ENCODE results near the gene SMIM33. TPM values are rescaled to one million over a fixed set of nuclear protein-coding genes. Genes with fewer than 3 reads are reported as not detected.

Gene SMIM33
- not detected in 2 replicates for total RNA-seq (ENCODE audit: low replicate concordance)

GRCh38 chr5:139470821-139471300 is at the start of gene SMIM33:
SMIM33 (plus strand) TSS chr5:139471004; CDS start chr5:139471122, 118 bp downstream.
- Mint-ChIP-seq H3K9me3 (no peaks in the 10 kb centered on the region), H3K36me3 (no peaks in the 10 kb centered on the region), H3K4me3 (no peak within 1 kb of the TSS), H3K27ac (peak within 1 kb of the TSS; percentile 60), H3K4me1 (peaks cover 31% of the 10 kb centered on the region), H3K27me3 (ENCODE audit: insufficient read depth, low read depth) (peaks cover 10% of the 10 kb centered on the region)
- Histone ChIP-seq H3K36me3 (no peaks in the 10 kb centered on the region), H3K9ac (no peak within 1 kb of the TSS), H3K4me2 (peak within 1 kb of the TSS; percentile 58), H3F3A (ENCODE audit: low read depth) (peaks cover 29% of the 10 kb centered on the region), H3K9me3 (ENCODE audit: low read depth) (no peaks in the 10 kb centered on the region), H3K79me2 (ENCODE audit: low read depth) (no peaks in the 10 kb centered on the region), H4K20me1 (ENCODE audit: low read depth) (no peaks in the 10 kb centered on the region), H2AFZ (replicated peaks) (peak within 1 kb of the TSS; percentile 89), H3K27me3 (no peaks in the 10 kb centered on the region), H3K4me3 (no peak within 1 kb of the TSS), H3K4me1 (peaks cover 29% of the 10 kb centered on the region), H3K27ac (no peak within 1 kb of the TSS)
- no peak for DNase-seq (ENCODE audit: low spot score)
- TF ChIP-seq CTCF (IDR thresholded peaks at IDR 0.05) (no peak), EZH2 (IDR thresholded peaks at IDR 0.05) (no peak), EZH2phosphoT487 (IDR thresholded peaks at IDR 0.05) (no peak)

GRCh38 chr5:139422307-139422893 is 48.4 kb upstream of the SMIM33 start:
- no peaks in the 10 kb centered on the region for H3K27me3 ChIP-seq
- H3K9me3 ChIP-seq (ENCODE audit: low read depth) = no peaks in the 10 kb centered on the region
- no peaks in the 10 kb centered on the region for H3K27me3 Mint-ChIP-seq (ENCODE audit: insufficient read depth, low read depth)
- H3K9me3 Mint-ChIP-seq = no peaks in the 10 kb centered on the region
- no peak overlapping the region for H3K4me3 Mint-ChIP-seq
- no peak overlapping the region for H3K4me3 ChIP-seq
- H3K27ac Mint-ChIP-seq = no peak overlapping the region
- no peaks in the 10 kb centered on the region for H3K79me2 ChIP-seq (ENCODE audit: low read depth)
- H2AFZ ChIP-seq (replicated peaks) = no peak overlapping the region
- H3K4me2 ChIP-seq = no peak overlapping the region
- peaks cover 26% of the 10 kb centered on the region for H3K4me1 Mint-ChIP-seq
- H3K27ac ChIP-seq = no peak overlapping the region
- peak; percentile 69 for DNase-seq (ENCODE audit: low spot score)
- no peak overlapping the region for H3K9ac ChIP-seq
- TF ChIP-seq EZH2phosphoT487 (IDR thresholded peaks at IDR 0.05) (no peak), CTCF (IDR thresholded peaks at IDR 0.05) (peak; percentile 93)
- peaks cover 42% of the 10 kb centered on the region for H3F3A ChIP-seq (ENCODE audit: low read depth)
- H3K4me1 ChIP-seq = peaks cover 38% of the 10 kb centered on the region
- peaks cover 21% of the 10 kb centered on the region for H3K36me3 Mint-ChIP-seq
- H3K36me3 ChIP-seq = no peaks in the 10 kb centered on the region
- H4K20me1 ChIP-seq (ENCODE audit: low read depth) = no peaks in the 10 kb centered on the region

- Histone ChIP-seq H3K4me1 (peaks cover 14% of the 10 kb centered on the region), H3K9ac (no peak overlapping the region), H3K9me3 (ENCODE audit: low read depth) (no peaks in the 10 kb centered on the region), H3K4me2 (no peak overlapping the region), H3K27ac (no peak overlapping the region), H3F3A (ENCODE audit: low read depth) (peaks cover 14% of the 10 kb centered on the region), H3K4me3 (no peak overlapping the region), H3K79me2 (ENCODE audit: low read depth) (no peaks in the 10 kb centered on the region), H2AFZ (replicated peaks) (no peak overlapping the region), H4K20me1 (ENCODE audit: low read depth) (no peaks in the 10 kb centered on the region), H3K27me3 (no peaks in the 10 kb centered on the region), H3K36me3 (no peaks in the 10 kb centered on the region)
- no peak for TF ChIP-seq EZH2phosphoT487 (IDR thresholded peaks at IDR 0.05)
- no peak for TF ChIP-seq EZH2 (IDR thresholded peaks at IDR 0.05)
- no peak for TF ChIP-seq CTCF (IDR thresholded peaks at IDR 0.05)
- Mint-ChIP-seq H3K27me3 (ENCODE audit: insufficient read depth, low read depth) (no peaks in the 10 kb centered on the region), H3K36me3 (peaks cover 25% of the 10 kb centered on the region), H3K4me1 (peaks cover 6% of the 10 kb centered on the region), H3K9me3 (no peaks in the 10 kb centered on the region), H3K27ac (no peak overlapping the region), H3K4me3 (no peak overlapping the region)
- DNase-seq (ENCODE audit: low spot score) = no peak
These were observed 45.3 kb upstream of the SMIM33 start for GRCh38 chr5:139425497-139425896.
